GM12878 (cell line): Measurements from ENCODE around the gene BCAN.

Source experiments
- CHD2 ChIP-seq: IDR thresholded peaks from 2 replicates; pipeline ENCODE4 v1.6.1; 2011; ENCODE audit warnings: low read depth, low read length, improper control_type of control experiment, borderline replicate concordance
- CREB1 ChIP-seq: IDR thresholded peaks from 2 replicates; pipeline ENCODE4 v1.6.1; 2012; ENCODE audit warnings: low read depth, mild to moderate bottlenecking, inconsistent platforms
- MXI1 ChIP-seq: fragments of 150-350 bp; IDR thresholded peaks from 2 replicates; pipeline ENCODE4 v1.6.1; 2011; ENCODE audit warnings: low read depth, mild to moderate bottlenecking, inconsistent platforms, low read length, improper control_type of control experiment
- POLR2AphosphoS5 ChIP-seq: IDR thresholded peaks from 2 replicates; pipeline ENCODE4 v1.6.1; 2011; ENCODE audit warnings: mild to moderate bottlenecking, low read length, inconsistent platforms
- RAD21 ChIP-seq: IDR thresholded peaks from 2 replicates; pipeline ENCODE4 v1.6.1; 2011; ENCODE audit warnings: mild to moderate bottlenecking, low read depth, low read length, moderate library complexity; ENCODE audit not compliant: insufficient read depth
- RCOR1 ChIP-seq: conservative IDR thresholded peaks from 2 replicates; pipeline ENCODE4 v1.6.1; 2012; ENCODE audit warnings: low read depth, low read length, improper control_type of control experiment
- RELB ChIP-seq: fragments of 450-650 bp; IDR thresholded peaks from 2 replicates; pipeline ENCODE4 v1.6.1; 2017; ENCODE audit warnings: low read depth, mild to moderate bottlenecking, moderate library complexity
- SUZ12 ChIP-seq: fragments of 200-600 bp; sonication (generic); IDR thresholded peaks from one replicate; pipeline ENCODE4 v1.6.1; 2018; ENCODE audit warnings: antibody characterized with exemption, mild to moderate bottlenecking; ENCODE audit not compliant: unreplicated experiment
- ZNF274 ChIP-seq: IDR thresholded peaks from one replicate; pipeline ENCODE4 v1.8.0; 2011; ENCODE audit not compliant: insufficient read length, insufficient read depth
- TF ChIP-seq, protein P1 (sequence below): IDR thresholded peaks from 2 replicates; pipeline ENCODE4 v1.6.1; 2012; ENCODE audit warnings: mild to moderate bottlenecking, low read depth, low read length
- TF ChIP-seq, protein P2 (sequence below), 3 experiments: IDR thresholded peaks in 2 of 3; conservative IDR thresholded peaks in 1 of 3; 2 replicates each; pipeline ENCODE4 v1.5.1; 2011; ENCODE audit warnings: low read depth in 3 of 3, low read length in 3 of 3, mild to moderate bottlenecking in 3 of 3, control low read depth in 2 of 3, moderate library complexity in 2 of 3, inconsistent platforms in 1 of 3, mixed read lengths in 1 of 3; ENCODE audit not compliant: control insufficient read depth in 2 of 3, insufficient read depth in 1 of 3; ENCODE audit errors: extremely low read depth in 1 of 3
- TF ChIP-seq, protein P3 (sequence below): fragments of 450-650 bp; IDR thresholded peaks from 2 replicates; pipeline ENCODE4 v1.6.1; 2018; ENCODE audit warnings: mild to moderate bottlenecking, low read depth, moderate library complexity; ENCODE audit not compliant: partially characterized antibody

DNA sequence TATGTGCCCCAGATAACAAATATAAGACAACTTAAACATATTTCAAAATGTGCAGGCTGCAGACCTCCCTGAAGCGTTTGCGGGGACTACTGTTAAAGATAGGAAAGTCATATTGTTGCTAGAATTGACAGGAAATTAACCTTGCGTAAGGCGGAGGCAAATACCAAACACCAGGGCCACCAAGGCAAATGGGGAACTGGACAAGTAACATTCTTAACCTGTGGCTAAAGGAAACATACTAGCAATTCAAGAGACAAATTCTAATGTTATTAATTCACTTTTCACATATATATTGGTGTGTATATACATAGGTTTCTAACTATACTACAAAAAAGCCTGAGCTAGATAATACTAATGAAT lies 15.9 kb upstream of the BCAN start:
- TF ChIP-seq, protein P1, sequence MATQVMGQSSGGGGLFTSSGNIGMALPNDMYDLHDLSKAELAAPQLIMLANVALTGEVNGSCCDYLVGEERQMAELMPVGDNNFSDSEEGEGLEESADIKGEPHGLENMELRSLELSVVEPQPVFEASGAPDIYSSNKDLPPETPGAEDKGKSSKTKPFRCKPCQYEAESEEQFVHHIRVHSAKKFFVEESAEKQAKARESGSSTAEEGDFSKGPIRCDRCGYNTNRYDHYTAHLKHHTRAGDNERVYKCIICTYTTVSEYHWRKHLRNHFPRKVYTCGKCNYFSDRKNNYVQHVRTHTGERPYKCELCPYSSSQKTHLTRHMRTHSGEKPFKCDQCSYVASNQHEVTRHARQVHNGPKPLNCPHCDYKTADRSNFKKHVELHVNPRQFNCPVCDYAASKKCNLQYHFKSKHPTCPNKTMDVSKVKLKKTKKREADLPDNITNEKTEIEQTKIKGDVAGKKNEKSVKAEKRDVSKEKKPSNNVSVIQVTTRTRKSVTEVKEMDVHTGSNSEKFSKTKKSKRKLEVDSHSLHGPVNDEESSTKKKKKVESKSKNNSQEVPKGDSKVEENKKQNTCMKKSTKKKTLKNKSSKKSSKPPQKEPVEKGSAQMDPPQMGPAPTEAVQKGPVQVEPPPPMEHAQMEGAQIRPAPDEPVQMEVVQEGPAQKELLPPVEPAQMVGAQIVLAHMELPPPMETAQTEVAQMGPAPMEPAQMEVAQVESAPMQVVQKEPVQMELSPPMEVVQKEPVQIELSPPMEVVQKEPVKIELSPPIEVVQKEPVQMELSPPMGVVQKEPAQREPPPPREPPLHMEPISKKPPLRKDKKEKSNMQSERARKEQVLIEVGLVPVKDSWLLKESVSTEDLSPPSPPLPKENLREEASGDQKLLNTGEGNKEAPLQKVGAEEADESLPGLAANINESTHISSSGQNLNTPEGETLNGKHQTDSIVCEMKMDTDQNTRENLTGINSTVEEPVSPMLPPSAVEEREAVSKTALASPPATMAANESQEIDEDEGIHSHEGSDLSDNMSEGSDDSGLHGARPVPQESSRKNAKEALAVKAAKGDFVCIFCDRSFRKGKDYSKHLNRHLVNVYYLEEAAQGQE: no peak
- TF ChIP-seq RAD21 (no peak), POLR2AphosphoS5 (no peak), SUZ12 (no peak), RELB (no peak), RCOR1 (no peak), CHD2 (no peak), CREB1 (no peak), ZNF274 (no peak), MXI1 (no peak)
- TF ChIP-seq, protein P2, sequence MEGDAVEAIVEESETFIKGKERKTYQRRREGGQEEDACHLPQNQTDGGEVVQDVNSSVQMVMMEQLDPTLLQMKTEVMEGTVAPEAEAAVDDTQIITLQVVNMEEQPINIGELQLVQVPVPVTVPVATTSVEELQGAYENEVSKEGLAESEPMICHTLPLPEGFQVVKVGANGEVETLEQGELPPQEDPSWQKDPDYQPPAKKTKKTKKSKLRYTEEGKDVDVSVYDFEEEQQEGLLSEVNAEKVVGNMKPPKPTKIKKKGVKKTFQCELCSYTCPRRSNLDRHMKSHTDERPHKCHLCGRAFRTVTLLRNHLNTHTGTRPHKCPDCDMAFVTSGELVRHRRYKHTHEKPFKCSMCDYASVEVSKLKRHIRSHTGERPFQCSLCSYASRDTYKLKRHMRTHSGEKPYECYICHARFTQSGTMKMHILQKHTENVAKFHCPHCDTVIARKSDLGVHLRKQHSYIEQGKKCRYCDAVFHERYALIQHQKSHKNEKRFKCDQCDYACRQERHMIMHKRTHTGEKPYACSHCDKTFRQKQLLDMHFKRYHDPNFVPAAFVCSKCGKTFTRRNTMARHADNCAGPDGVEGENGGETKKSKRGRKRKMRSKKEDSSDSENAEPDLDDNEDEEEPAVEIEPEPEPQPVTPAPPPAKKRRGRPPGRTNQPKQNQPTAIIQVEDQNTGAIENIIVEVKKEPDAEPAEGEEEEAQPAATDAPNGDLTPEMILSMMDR (IDR thresholded peaks at IDR 0.05 in 2 of 3, conservative IDR thresholded peaks at IDR 0.05 in 1 of 3; ENCODE audit: control insufficient read depth in 2 of 3, extremely low read depth in 1 of 3, insufficient read depth in 1 of 3, low read depth in 3 of 3, low read length in 3 of 3): no peak
- TF ChIP-seq, protein P3, sequence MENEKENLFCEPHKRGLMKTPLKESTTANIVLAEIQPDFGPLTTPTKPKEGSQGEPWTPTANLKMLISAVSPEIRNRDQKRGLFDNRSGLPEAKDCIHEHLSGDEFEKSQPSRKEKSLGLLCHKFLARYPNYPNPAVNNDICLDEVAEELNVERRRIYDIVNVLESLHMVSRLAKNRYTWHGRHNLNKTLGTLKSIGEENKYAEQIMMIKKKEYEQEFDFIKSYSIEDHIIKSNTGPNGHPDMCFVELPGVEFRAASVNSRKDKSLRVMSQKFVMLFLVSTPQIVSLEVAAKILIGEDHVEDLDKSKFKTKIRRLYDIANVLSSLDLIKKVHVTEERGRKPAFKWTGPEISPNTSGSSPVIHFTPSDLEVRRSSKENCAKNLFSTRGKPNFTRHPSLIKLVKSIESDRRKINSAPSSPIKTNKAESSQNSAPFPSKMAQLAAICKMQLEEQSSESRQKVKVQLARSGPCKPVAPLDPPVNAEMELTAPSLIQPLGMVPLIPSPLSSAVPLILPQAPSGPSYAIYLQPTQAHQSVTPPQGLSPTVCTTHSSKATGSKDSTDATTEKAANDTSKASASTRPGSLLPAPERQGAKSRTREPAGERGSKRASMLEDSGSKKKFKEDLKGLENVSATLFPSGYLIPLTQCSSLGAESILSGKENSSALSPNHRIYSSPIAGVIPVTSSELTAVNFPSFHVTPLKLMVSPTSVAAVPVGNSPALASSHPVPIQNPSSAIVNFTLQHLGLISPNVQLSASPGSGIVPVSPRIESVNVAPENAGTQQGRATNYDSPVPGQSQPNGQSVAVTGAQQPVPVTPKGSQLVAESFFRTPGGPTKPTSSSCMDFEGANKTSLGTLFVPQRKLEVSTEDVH: no peak
